HG02885 (cell line): Measurements from ENCODE around the gene IGF1R.

ENCODE experiments used
- ATAC-seq: cut with Tn5 transposase; IDR thresholded peaks from one replicate; pipeline ENCODE4 v1.9.1; 2021; ENCODE audit warnings: mild to moderate bottlenecking; ENCODE audit not compliant: unreplicated experiment, poor library complexity

Gene IGF1R

GRCh38 chr15:98787936-98788757 is 139.8 kb downstream of the IGF1R start:
- ATAC-seq, result no peak

- no peak for ATAC-seq
Measured at GRCh38 chr15:98789020-98789419, 140.7 kb downstream of the IGF1R start.

GRCh38 chr15:98790270-98790669 is 141.9 kb downstream of the IGF1R start:
- ATAC-seq, result no peak

GRCh38 chr15:98791046-98791701 is 142.8 kb downstream of the IGF1R start:
- no peak for ATAC-seq

- ATAC-seq, result no peak
Measured at GRCh38 chr15:98792117-98792516, 143.8 kb downstream of the IGF1R start.

GRCh38 chr15:98794211-98794610 is 145.9 kb downstream of the IGF1R start:
- no peak for ATAC-seq

GRCh38 chr15:98794748-98795147 is 146.4 kb downstream of the IGF1R start:
- ATAC-seq, result no peak

GRCh38 chr15:98795980-98796379 is 147.6 kb downstream of the IGF1R start:
- no peak for ATAC-seq

- no peak for ATAC-seq
Measured at GRCh38 chr15:98796685-98797357, 148.5 kb downstream of the IGF1R start.

GRCh38 chr15:98798375-98798893 is 150.1 kb downstream of the IGF1R start:
- ATAC-seq, result no peak

- ATAC-seq, result no peak
Measured at GRCh38 chr15:98799461-98800390, 151.4 kb downstream of the IGF1R start.

GRCh38 chr15:98800437-98801233 is 152.3 kb downstream of the IGF1R start:
- ATAC-seq, result no peak

GRCh38 chr15:98801234-98801561 is 152.9 kb downstream of the IGF1R start:
- ATAC-seq, result no peak

GRCh38 chr15:98802187-98802586 is 153.8 kb downstream of the IGF1R start:
- no peak for ATAC-seq

- no peak for ATAC-seq
Measured at GRCh38 chr15:98803228-98804056, 155.1 kb downstream of the IGF1R start.

GRCh38 chr15:98804057-98804380 is 155.7 kb downstream of the IGF1R start:
- no peak for ATAC-seq

GRCh38 chr15:98805434-98806274 is 157.3 kb downstream of the IGF1R start:
- no peak for ATAC-seq
